Gastrocnemius medialis (tissue), 4 donors: ENCODE results near the gene NEDD4L.

ENCODE experiments used
- POLR2A ChIP-seq, 2 donors: fragments of 450-650 bp; IDR thresholded peaks; one replicate each; pipeline ENCODE4 v1.6.1; 2017; ENCODE audit warnings: antibody characterized with exemption in 2 of 2, mild to moderate bottlenecking in 2 of 2, moderate library complexity in 2 of 2
- TF ChIP-seq, protein P1 (sequence below), 5 experiments: fragments of 450-650 bp in 3 of 5; fragments of 200-600 bp in 2 of 5; sonication (generic) in 2 of 5; IDR thresholded peaks in 4 of 5; conservative IDR thresholded peaks in 1 of 5; 1 replicate in 4 of 5; 2 replicates in 1 of 5; pipeline ENCODE4 v1.5.1; 2016 to 2019; ENCODE audit warnings: antibody characterized with exemption in 5 of 5, mild to moderate bottlenecking in 3 of 5, moderate library complexity in 3 of 5

DNA sequence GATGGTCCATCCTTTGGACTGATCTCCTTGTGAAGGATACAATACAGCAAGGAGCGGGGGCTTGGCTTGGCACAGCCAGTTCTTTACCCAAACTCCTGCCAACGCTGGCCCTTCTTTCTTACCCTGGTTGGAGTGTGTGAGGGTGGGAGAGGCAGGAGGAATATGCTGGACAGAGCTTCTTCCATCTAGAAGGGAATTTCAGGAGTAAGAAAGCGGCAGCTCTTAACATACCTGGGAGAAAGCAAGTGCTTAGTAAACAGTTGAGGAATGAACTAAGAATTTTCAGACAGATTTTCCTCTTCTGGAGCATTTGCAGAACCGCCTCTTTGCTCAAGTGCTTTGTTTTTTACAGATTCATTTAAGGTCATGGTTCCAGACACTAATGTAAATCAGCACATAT lies 72.8 kb downstream of the NEDD4L start:
- no peak for TF ChIP-seq POLR2A (IDR thresholded peaks at IDR 0.05)
- TF ChIP-seq, protein P1, sequence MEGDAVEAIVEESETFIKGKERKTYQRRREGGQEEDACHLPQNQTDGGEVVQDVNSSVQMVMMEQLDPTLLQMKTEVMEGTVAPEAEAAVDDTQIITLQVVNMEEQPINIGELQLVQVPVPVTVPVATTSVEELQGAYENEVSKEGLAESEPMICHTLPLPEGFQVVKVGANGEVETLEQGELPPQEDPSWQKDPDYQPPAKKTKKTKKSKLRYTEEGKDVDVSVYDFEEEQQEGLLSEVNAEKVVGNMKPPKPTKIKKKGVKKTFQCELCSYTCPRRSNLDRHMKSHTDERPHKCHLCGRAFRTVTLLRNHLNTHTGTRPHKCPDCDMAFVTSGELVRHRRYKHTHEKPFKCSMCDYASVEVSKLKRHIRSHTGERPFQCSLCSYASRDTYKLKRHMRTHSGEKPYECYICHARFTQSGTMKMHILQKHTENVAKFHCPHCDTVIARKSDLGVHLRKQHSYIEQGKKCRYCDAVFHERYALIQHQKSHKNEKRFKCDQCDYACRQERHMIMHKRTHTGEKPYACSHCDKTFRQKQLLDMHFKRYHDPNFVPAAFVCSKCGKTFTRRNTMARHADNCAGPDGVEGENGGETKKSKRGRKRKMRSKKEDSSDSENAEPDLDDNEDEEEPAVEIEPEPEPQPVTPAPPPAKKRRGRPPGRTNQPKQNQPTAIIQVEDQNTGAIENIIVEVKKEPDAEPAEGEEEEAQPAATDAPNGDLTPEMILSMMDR (IDR thresholded peaks at IDR 0.05 in 4 of 5, conservative IDR thresholded peaks at IDR 0.05 in 1 of 5), result no peak
